NCI-H2171 treated with DMSO at 0.1 percent for 48 hours (cell line): ENCODE measurements around the gene DMBX1.

Source experiments
- DNase-seq: peaks from one replicate; lab custom pipeline; 2025; lab: John Stamatoyannopoulos, UW

Gene DMBX1

DNA sequence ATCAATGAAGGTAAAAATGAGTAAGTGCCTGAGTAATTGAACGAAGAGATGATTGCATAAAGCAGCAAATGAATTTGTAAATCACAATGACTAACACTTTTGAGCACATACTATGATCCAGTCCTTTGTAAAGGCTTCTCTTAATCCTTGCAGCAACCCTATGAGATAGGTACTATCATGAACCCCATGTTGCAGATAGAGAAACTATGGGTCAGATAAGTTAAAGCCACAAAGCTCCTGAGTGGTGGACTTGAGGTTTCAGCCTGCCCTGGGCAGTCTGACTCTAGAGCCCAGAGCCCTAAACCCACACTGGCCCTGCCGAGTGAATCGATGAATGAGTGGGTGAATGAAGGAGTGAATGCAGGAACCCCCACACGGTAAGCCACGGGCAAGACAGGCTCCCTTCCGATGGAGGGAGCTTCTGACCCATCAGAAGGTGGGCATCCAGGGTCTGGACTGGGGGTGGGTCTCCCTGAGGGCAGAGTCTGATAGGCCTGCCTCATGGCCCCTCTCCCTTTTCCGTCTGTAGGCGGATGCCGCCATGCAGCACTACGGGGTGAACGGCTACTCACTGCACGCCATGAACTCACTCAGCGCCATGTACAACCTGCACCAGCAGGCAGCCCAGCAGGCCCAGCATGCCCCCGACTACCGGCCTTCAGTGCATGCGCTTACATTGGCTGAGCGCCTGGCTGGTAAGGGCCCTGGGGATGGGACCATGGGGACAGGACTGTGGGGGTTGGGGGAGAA is 17.0 kb downstream of the DMBX1 start:
- no peak for DNase-seq

DNA sequence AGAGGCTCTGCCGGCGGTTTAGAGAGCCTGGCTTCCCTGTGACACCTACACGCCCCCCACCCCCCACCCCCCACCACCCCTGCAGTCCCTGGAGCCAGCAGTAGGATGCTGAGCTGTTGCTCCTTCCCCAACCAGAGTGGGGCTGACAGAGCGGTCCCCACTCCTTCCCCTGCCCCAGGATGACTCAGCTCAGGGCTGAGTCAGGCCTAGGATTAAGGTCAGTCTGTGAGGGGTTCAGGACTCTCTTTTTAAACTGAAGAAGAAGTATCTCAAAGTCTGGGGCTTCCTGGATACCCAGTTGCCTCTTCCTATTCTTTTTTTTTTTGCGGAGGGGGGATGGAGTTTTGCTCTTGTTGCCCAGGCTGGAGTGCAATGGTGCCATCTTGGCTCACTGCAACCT is 19.1 kb downstream of the DMBX1 start:
- no peak for DNase-seq

DNA sequence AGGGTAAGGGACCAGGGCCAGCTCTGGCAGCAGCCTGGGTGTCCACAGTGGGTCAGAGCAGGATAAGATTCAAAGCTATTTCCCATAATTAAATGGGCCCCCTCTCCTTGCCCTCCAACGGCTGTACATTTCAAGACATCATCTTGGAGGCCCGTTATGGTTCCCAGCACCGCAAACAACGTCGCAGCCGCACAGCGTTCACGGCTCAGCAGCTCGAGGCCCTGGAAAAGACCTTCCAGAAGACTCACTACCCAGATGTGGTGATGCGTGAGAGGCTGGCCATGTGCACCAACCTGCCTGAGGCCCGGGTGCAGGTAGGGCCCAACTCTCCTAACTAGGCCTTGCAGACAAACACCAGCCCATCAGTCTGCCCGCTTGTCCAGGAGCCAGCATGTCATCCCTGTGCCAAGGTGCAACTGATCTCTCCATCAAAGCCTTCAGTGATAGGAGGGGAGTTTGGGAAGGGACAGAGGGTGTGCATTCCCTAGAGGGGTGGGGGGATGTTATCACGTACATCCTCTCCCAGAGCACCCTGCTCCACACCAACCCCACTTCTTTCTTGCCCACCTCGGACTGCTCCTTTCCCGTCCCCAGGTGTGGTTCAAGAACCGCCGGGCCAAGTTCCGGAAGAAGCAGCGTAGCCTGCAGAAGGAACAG is 20.8 kb downstream of the DMBX1 start:
- no peak for DNase-seq

DNA sequence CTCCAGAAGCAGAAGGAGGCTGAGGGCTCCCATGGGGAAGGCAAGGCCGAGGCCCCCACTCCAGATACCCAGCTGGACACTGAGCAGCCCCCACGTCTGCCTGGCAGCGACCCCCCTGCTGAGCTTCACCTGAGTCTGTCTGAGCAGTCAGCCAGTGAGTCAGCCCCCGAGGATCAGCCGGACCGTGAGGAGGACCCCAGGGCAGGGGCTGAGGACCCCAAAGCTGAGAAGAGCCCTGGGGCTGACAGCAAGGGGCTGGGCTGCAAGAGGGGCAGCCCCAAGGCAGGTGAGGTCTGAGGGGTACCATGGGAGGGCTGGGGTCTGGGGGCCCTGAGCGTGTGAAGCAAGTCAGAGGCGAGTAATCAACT is 21.3 kb downstream of the DMBX1 start:
- DNase-seq = no peak

DNA sequence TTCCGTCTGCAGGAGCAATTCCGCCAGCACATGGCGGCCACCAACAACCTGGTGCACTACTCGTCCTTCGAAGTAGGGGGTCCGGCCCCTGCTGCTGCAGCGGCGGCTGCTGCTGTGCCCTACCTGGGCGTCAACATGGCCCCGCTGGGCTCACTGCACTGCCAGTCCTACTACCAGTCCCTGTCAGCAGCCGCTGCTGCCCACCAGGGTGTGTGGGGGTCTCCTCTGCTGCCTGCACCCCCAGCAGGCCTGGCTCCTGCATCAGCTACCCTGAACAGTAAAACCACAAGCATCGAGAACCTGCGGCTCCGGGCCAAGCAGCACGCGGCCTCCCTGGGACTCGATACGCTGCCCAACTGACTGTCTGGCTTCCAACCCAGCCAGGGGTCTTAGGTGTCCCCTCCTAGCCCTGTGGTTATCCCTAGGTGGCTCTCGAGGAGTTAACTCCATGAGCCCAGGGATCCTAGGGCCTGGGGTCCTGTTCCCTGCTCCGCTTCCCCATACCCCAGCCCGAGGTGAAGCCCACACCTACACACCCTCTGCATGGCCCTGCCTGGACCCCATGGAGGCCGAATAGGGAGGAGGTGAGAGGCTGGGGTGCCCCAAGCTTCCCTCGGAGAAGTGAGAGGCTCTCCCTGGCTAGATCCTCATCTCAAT is 22.6 kb downstream of the DMBX1 start:
- DNase-seq = no peak

DNA sequence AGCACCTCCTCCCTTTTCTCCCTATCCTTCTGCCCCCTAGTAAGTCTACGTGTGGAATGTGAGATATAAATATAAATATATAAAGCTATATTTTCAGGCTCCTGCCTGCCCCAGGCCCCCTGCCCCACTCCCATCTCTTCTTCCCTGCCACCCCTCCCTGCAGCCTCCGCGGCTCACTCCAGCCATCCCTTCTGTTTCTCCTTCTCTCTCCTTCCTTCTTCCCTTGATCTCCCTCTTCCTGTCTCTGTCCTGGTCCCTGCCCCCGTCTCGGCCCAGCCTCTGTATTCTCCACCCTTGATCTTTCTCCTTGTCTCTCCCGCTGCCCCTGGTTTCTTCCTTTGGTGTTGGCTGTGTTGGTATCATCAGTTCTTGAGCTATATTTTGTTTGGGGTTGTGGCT is 23.2 kb downstream of the DMBX1 start:
- no peak for DNase-seq

DNA sequence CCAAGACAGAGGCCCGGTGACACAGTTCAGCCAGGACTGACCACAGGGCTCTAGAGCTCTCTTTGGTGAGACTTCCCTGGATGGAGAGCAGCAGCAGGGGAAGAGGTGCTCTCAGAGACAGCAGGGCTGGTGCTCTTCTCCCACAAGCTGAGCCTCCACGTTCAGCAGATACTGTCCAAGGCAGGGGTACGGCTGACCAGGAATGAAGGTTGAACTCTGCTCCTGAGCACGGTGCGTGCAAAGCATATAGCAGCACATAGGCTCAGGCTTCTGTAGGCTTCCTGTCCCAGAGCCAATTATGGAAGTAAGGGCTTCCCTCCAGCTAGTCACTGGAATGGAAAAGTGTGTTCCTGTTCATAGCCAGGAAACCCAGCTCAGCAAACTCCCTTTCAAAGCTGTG is 23.9 kb downstream of the DMBX1 start:
- DNase-seq = no peak

DNA sequence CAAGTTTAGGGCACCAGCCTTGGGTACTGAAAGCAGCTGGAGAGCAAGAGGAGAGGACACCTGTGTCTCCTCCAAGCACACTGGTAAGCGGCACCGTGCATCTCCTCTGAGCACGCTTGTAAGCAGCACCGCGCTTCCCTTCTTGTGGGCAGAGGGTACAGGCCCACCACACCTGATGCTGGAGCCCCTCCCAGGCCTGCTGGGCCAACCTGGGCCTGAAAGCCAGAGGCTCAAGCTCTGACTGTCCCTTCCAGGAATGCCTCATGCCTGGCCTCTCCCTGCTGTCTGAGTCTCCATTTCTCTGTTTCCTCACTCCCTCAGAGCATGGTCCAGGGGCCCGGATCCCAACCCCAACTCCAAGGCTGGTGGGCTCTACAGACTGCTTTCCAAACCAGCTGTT is 25.9 kb downstream of the DMBX1 start:
- no peak for DNase-seq

DNA sequence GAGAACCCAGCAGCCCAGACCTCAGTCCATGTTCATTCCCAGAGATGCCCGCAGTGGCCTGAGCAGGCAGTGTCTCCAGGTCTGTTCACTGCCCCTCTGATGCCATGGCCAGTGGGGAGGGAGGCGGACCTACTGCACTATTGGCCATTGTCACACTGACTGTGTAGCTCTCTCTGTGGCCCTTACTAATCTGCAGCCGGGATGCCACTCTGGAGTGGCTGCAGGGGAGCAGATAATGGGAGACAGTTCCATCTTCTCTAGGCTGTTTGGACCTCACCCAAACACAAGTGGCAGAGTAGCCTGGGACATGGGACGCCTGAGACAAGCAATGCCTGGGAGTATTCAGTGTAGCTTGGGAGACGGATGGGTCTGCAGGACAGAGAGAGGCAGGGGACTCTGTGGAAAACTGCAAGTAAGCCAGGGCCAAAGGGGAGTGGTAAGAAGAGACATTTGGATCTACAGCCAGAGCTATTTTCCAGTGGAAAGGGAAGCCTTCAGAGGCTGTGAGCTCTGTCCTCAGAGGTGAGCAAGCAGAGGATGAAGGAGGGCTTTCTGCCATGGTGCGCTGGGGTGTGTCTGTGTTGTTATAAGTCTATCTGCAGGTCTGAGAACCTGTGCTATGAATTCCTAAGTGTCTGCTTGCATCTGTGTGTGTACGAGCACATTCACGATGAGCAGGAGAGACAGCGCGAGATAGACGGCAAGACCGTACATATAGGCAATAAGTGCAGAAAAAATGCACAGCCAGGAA is 26.7 kb downstream of the DMBX1 start:
- no peak for DNase-seq

DNA sequence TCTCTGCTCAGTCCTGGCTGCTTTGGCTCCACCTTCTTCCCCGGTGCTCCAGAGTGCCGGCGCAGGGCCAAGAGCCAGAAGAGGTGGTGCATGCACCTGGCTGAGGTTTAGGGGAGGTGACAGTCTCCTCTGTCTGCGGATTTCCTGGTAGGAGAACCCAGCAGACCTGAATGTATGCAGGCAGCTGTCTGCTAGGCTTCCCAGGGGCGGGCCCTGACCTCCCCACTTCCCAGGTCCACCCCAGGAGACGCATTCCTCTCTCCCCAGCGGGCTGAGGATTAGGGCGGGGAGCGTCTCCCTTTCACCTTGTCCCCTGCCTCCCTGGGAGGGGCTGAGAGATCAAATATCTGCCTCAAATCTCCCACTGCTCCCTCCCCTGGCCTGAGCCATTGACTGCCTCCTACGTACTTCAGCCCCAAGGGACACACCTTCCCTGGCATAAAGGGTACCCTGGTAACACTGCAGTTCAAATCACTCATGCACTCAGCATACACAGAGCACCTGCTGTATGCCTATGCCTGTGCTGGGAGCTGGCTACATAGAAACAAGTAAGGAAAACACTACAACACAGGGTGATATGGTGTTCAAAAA is 27.5 kb downstream of the DMBX1 start:
- DNase-seq = peak; percentile 94

DNA sequence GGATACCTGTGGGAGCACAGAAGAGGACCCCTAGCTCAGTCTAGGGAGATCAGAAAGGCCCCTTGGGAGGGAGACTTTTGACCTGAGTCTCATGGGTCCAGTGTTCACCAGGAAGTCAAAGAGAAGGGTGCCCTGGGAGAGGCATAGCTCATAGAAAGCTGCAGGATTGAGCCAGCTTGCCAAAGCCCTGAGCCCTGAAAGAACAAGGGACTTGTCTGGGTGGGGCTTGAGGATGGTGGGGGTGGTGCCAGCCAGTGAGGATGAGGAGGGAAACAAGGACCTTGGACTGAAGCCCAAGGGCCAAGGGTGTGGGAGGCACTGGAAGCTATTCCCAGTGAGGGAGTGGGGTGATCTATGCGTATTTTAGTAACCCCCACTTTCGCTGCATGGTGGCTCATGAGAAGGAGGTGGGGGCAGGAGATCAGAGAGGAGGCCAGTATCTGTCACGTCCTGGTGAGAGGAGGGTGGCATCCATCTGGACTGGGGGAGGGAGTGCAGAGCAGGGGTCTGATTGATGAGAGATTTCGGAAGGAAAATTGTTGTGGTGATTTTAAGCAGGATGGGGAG is 28.4 kb downstream of the DMBX1 start:
- no peak for DNase-seq

DNA sequence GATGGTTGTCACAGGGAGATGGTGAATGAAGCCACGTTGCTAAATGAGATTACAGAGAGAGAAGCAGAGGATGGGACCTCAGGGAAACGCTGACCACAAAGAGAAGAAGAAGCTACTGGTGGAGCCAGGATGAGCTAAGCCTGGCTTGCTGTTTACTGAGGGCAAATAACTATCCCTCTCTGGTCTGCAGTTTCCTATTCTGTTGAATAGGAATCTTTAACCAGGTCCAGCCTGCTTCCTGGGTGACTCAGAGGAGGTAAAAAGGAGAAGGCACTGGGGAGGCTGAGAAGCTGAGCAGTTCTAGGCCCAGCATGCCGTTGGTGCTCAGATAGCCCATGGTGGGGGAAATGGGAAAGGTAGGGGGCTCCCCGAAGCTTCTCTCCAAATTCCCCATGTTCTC is 29.6 kb downstream of the DMBX1 start:
- no peak for DNase-seq

DNA sequence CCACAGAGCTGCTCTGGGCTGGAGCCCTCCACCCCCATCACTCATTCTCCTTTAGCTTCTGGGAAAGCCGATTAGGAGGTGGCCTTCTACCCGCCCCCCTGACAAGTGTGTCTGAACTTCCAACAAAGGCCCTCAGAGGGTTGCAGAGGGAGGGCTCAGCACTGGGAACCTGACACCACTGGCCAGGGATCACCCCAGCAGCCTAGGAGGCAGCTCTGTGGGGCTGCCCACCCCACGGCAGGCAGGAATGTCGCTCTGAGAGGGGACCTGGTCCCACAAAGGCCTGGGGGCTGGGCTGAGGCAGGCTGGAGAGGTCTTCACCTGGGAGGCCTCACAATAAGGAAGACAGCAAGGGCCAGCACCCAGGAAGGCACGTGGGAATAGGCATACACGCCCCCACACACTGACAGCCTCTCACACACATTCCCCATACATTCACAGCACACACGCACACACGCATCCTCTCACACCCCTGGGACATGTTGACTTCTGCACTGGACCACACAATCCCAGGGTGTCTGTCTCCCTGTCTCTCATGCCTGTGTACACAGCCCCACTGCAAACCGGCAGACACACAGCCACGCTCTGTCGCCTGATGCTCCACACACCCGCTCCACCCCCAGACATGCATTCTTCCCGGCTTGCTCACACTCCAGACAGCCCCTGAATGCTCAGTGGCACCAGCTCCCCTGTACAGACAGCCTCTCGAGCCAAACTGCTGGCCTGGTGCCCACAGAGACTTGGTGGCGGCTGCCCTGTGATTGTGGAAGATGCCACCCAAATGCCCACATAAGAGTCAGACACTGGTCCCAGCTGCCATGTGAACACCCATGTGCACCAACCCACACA is 30.7 kb downstream of the DMBX1 start:
- no peak for DNase-seq

DNA sequence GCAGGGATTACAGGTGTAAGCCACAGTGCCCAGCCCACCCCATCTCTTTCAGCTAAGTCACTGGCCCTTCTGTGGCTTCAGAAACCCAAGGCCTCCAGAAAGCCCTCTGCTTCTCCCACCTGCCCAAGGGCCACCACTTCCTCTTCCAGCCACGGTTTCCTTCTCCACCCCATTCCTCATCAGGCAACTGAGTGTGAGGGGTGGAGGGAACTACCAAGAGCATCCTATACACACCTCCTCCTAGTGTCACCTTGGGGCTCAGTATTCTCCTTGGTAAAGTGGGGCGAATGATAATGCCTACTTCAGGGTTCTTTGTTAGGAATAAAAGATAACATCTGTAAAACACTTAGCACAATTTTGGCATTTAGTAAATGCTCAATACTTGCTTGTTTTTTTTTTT is 31.8 kb downstream of the DMBX1 start:
- no peak for DNase-seq

DNA sequence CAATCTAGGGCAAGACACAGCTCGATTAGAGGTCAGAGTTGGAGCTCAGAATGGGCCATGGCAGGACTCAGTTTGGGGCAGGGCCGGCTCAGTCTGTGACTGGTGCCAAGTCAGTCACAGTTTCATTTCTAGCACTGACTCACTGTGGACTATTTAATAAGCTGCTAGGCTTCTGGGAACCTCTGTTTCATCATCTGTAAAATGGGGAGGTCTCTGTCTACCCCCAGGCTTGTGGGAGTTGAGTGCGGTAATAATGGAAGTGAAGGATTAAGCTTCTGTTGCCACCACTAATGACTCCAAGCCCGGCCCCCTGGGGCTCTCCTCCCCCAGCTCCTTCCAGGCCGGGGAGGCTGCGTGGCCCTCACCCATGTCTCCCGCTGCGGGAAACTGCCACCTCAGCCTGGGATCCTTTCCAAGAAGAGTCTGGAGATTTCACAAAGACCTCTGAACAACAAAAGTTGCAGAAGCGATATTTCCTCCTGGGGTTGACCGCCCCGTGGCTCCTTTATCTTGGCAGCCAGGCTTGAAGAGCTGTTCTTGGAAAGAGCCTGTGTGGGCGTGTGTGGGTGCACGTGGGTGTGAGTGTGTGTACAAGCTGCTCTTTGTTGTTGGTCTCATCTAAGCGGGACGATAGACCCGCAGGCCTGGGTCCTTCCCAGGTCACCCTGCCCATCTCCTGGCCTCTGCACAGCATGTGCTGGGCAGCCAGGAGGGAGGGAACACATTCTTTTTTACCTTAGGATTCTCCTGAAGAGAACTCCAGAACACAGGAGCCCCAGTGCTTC is 32.7 kb downstream of the DMBX1 start:
- no peak for DNase-seq

DNA sequence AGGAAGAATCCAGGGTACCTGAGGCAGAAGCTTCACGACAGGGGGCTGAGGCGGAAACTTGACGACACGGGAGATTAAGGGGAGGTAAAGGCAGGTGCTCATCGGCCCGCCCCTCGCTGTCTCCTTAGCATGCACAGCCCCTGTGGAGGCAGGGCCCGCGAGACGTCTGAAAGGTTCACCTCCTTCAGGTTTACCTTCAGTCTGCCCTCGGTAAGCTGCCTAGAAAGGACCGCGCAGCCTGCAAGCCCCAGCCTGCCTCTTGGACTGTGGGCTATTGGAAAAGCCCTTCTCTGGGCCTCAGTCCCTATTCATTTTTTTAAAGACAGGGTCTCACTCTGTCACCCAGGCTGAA is 33.3 kb downstream of the DMBX1 start:
- DNase-seq = no peak

DNA sequence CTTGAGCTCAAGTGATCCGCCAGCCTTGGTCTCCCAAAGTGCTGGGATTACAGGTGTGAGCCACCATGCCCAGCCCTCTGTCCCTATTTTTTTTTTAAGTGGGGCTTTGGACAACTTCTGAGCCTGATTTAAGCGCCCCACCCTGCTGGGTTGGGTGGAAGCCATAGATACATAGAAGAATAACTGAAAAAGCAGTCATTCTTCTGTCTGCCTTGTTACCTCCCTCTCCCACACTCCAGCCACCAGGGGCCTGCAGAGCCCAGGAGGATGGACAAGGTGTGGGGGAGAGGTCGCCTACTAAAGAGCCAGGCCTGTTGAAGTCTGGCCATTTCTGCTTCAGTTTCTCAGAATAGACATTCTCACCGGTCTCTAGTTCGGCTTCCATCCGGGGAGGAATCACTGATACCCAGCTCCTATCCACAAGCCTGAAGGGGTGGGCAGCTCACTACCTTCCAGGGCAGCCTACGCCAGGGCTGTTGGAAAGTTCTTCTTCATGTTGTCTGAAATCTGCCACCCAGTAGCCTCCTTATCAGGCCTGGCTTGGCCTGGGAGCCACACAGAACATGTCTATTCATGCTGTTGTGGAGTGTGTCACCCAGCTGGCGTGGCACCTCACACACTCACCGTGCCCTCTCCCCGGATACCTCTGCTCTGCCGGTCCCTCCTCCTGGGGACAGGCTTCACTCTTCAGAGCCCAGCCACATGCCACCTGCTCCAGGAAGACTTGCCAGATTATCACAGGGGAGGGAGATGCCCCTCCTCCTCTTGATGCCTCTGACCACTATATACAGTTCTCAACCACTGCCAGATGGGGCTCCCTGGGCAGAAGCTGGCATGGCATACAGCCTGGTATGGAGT is 34.1 kb downstream of the DMBX1 start:
- peak; percentile 32 for DNase-seq

DNA sequence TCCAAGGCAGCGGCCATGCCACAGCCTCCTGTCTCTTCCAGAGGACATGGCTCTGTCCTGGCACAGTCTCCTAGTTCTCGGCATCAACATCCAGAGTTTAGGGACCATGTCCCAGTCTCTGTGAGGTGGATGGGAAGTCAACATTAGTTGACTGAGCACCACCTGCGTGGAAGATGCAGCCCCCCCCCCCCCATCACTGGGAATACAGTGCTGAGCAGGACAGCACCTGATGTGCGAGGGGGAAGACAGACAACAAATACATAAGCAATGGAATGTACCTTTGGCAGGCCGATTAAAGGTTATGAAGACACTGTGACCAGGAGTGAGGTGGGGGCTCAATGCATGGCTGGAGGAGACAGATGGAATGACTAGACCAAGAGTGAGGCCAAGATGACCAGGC is 35.2 kb downstream of the DMBX1 start:
- DNase-seq = no peak

DNA sequence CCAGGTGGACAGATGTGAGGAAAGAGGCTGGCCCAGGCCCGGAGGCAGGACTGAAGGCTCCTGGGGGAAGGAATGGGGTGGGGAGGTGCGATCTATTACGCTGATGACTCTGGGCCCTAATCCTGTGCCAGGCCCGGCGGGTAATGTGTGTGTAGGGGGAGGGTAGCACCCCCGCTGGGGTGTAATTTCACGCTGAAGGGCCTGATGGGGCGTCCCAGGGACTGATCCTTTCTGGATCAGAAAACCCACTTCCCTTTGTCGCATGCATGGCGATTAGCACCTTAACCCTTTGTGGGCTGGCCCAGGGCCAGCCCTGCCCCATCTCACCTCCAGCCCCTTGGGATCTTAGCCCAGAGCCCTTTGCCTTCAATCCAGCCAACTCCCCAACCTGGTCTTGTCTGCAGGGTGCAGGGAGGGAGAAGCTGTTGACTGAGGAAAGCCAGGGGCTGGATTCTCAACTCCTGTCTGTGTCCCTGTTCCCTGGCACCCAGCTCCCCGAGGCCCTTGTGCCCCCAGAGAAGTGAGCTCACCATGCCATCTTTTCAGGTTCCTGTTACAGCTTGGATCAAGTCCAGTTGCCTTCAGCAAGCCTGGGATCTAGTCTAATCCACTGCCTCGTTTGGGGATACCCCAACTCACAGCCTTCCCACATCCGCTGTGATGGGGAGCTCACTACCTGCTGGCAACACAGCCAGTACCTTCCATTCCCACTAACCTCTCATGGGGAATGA is 35.8 kb downstream of the DMBX1 start:
- DNase-seq = no peak
